Measurements from ENCODE around the gene MLYCD.
"Not testable (repeated sequence)": the region's sequence is repeated elsewhere in the genome, so short reads cannot be mapped to it uniquely, and the experiment has no call there.

Gene MLYCD

DNA sequence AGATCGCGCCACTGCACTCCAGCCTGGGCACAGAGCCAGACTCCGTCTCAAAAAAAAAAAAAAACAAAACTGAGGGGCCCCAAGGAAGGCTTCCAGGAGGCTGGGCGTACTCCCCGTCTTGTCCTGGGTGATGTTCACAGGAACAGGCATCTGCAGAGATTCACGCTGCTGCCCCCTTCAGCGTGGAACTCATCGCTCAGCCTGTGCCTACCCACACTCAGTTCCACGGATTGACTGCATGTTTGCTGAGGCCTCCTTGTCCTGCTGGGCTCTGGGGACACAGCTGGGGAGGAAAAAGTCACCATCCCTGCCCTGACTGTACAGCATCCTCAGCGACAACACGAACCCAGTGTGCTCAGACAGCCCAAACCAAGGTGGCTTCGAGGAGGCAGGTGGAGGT lies 41.2 kb downstream of the MLYCD start:
- H3K9me3 Mint-ChIP-seq: no peaks in the 10 kb centered on the region
- no peak overlapping the region for H3K4me3 Mint-ChIP-seq
- no peaks in the 10 kb centered on the region for H3K36me3 Mint-ChIP-seq
- H3K27ac Mint-ChIP-seq: no peak overlapping the region
- H3K27me3 Mint-ChIP-seq: no peaks in the 10 kb centered on the region
- H3K4me1 Mint-ChIP-seq: peaks cover 5% of the 10 kb centered on the region

DNA sequence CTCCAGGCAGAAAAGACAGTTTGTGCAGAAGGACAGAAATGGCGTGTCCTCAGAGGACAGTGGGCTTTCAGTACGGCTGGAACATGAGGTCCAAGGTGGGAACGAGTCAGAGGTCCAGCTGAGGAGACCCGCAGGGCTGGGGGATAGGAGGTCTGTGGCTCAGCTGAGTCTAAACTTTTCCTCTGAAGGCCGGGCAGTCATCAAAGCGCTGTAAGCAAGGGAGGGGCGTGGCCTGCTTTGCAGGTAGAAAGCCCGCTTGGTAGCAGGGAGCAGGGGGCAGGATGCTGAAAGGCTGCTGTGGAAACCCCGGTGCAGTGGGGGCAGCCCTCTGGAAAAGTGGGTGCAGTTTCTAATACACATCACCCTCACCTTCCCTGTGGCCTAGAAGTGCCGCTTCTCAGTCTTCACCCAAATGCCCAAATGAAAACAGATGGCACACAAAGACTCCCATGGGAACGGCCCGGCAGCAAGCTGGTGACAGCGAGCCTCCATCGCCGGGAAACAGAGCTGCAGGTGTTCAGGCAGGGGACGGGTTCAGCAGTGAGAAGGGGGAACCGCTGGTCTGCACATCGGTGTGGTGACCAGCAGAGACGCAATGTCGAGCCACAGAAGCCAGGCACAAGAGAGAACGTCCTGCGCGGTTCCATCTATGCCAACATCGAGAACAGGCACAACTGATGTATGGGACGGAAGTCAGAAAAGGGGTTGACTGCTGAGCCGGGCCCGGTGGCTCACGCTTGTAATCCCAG lies 41.9 kb downstream of the MLYCD start:
- no peaks in the 10 kb centered on the region for H3K36me3 Mint-ChIP-seq
- H3K9me3 Mint-ChIP-seq: no peaks in the 10 kb centered on the region
- H3K27me3 Mint-ChIP-seq: no peaks in the 10 kb centered on the region
- H3K27ac Mint-ChIP-seq: no peak overlapping the region
- H3K4me1 Mint-ChIP-seq: peaks cover 5% of the 10 kb centered on the region
- no peak overlapping the region for H3K4me3 Mint-ChIP-seq

DNA sequence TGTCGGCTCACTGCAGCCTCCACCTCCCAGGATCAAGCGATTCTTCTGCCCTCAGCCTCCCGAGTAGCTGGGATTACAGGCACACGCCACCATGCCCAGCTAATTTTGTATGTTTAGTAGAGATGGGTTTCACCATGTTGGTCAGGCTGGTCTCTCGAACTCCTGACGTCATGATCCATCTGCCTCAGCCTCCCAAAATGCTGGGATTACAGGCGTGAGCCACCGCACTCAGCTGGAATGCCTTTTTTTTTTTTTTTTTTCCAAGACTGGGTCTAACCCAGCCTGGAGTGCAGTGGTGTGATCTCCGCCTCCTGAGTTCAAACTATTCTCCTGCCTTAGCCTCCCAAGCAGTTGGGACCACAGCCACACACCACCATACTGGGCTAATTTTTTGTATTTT lies 42.6 kb downstream of the MLYCD start:
- H3K9me3 Mint-ChIP-seq, H3K4me3 Mint-ChIP-seq, H3K27ac Mint-ChIP-seq, H3K36me3 Mint-ChIP-seq, H3K27me3 Mint-ChIP-seq, H3K4me1 Mint-ChIP-seq: not testable (repeated sequence)

DNA sequence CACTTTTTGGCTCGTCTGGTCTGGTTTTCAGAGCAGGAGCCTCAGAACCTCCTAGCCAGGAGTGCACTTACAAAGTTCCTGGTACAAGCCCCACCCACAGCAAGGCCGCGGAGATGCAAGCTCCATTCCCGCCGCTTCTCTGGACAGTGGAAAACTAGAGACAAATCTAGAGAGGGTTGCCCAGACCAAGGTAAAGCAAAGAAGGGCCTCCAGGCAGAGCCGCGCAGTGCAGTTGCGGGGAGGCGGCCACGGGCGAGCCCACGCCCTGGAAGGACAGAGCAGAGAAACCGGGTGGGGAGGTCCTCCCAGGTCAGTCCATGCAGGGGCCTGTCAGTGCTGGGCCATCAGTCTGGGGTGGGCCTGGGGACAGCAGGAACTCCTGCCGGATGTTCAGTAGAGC lies 43.2 kb downstream of the MLYCD start:
- peaks cover 5% of the 10 kb centered on the region for H3K4me1 Mint-ChIP-seq
- H3K9me3 Mint-ChIP-seq: no peaks in the 10 kb centered on the region
- H3K27me3 Mint-ChIP-seq: no peaks in the 10 kb centered on the region
- H3K27ac Mint-ChIP-seq: no peak overlapping the region
- H3K4me3 Mint-ChIP-seq: no peak overlapping the region
- H3K36me3 Mint-ChIP-seq: no peaks in the 10 kb centered on the region

DNA sequence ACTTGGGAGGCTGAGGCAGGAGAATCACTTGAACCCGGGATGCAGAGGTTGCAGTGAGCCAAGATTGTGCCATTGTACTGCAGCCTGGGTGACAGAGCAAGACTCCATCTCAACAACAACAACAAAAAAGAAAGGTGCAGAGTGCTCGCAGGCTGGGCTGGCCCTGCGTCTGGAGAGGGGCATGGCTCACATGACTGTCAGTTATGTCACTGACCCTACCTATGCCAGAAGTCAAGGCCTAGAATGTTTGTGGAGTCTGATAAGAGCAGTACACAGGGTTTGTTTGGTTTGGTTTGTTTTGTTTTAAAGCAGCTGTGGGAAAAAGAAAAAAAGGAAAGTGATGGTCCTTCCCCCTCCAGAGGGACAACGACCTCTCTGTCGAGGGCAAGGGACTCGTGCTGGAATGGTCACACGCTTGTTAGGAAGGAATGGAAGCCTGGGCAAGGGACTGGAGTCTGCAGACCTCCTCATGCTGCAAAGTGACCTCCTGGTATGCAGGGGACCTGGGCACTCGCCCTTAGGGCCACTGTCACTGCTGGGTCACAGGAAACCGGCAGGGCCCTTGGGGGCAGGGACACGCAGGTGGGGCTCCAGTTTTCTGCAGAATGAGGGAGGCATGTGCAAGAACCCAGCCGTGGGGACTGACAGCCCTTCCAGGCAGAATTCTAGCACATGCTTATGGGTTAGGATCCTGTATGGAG lies 44.0 kb downstream of the MLYCD start:
- H3K9me3 Mint-ChIP-seq: no peaks in the 10 kb centered on the region
- no peaks in the 10 kb centered on the region for H3K27me3 Mint-ChIP-seq
- H3K27ac Mint-ChIP-seq: no peak overlapping the region
- H3K36me3 Mint-ChIP-seq: no peaks in the 10 kb centered on the region
- H3K4me1 Mint-ChIP-seq: peaks cover 5% of the 10 kb centered on the region
- H3K4me3 Mint-ChIP-seq: no peak overlapping the region

DNA sequence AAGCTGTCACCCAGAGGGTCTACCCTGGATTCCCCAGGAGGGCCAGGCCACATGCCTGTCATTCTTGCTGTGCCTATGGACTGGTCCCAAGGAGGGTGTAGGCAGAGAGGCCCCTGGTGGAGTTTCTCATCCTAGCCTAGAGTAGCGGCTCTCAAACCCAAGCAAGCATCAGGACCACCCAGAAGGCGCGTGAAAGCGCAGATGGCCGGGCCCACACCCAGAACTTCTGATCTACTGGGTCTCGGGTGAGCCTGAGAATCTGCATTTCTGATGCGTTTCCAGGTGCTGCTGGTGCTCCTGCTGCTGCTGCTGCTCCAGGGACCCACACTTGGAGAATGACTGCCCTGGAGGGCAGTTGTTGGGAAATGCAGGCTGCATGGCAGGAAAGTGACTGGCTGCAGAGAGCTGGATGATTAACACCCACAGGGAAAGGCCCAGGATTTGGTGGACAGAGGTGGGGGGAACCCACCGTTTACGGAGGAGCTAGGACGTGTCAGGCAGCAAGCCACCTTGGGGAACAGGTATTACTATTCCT lies 44.7 kb downstream of the MLYCD start:
- no peaks in the 10 kb centered on the region for H3K27me3 Mint-ChIP-seq
- peaks cover 5% of the 10 kb centered on the region for H3K4me1 Mint-ChIP-seq
- no peaks in the 10 kb centered on the region for H3K36me3 Mint-ChIP-seq
- H3K9me3 Mint-ChIP-seq: no peaks in the 10 kb centered on the region
- H3K27ac Mint-ChIP-seq: no peak overlapping the region
- H3K4me3 Mint-ChIP-seq: no peak overlapping the region

DNA sequence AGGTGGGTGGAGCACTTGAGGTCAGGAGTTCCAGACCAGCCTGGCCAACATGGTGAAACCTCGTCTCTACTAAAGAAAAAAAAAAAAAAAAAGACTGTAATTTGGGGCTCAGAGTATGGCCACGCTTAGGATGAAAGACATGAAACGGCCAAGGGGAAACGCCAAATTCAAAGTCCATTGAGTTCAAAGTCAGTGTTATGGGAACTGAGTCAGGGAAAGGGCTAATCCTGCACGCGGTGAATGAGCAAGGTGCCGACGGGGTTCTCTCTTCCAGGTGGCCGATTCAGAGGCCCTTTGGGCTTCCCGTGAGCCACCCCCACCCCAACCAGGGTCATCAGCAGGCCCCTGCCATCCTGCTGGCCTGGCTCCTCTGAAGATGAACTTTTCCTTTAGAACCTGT lies 46.7 kb downstream of the MLYCD start:
- Mint-ChIP-seq H3K4me3 (no peak overlapping the region), H3K27ac (no peak overlapping the region), H3K4me1 (no peaks in the 10 kb centered on the region), H3K27me3 (no peaks in the 10 kb centered on the region), H3K9me3 (no peaks in the 10 kb centered on the region), H3K36me3 (no peaks in the 10 kb centered on the region)

DNA sequence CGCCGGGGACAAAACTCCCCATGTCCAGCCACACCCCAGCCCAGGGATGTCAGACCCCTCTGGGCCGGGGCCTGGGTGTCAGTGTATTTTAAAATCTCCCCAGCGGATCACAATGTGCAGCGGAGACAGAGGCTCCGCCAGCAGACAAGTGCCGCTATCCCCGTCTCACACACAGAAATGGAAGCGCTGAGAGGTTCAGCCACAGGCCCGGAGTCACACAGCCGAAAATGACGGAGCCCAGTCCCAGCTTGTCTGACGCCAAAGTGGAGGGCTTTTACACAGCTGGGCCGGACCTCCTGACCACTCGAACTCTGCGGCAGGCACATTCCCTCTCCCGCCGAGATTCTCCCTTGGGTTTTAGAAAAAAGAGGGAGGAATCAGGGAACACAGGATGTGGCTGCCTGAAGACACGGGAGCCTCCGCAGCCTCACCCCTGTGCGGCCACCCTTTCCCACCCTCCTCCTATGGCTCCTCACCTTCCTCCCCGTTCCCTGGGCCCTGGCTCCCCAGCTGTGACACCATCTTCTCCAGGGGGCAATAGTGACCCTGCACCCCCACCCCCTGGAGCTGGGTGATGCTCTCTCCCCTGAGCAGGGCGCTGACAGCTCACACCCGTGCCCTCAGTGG lies 47.4 kb downstream of the MLYCD start:
- Mint-ChIP-seq H3K27ac (no peak overlapping the region), H3K27me3 (no peaks in the 10 kb centered on the region), H3K9me3 (no peaks in the 10 kb centered on the region), H3K4me1 (no peaks in the 10 kb centered on the region), H3K4me3 (no peak overlapping the region), H3K36me3 (no peaks in the 10 kb centered on the region)

DNA sequence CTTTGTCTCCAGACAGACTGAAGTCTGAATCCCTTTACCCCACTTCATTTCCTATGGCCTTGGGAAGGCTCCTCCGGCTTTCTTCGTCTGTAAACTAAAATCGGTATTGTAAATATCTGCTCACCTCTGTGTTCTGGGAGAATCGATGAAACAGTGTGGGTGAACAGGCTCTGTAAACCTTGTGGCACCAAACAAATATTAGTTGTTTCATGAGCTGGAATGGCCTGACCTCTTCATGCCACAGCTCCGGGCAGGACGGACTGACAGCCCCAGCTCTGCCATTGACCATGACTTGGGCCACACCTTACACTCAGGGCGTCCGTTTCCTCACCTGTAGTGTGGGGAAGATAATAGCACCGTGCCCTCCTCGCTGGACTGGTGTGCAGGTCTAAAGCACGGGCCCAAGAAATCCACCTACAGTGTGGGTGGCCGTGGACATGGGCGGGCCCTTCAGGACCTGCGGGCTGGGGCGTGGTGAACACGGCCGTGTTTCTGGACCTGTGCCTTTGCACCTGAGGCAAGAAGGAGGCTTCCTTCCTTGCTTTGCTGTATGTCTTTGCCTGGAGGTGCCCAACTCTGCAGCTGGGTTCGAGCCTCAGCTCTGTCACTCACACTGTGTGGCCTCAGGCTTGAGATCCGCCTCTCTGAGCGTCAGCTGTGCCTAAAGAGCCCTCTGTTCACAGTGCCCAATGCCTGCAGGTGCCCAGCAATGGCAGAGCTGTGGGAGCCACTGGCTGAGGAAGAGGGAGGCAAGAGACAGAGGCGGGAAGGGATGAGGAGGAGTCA lies 48.1 kb downstream of the MLYCD start:
- Mint-ChIP-seq H3K36me3 (no peaks in the 10 kb centered on the region), H3K27ac (no peak overlapping the region), H3K4me1 (no peaks in the 10 kb centered on the region), H3K9me3 (no peaks in the 10 kb centered on the region), H3K27me3 (no peaks in the 10 kb centered on the region), H3K4me3 (no peak overlapping the region)

DNA sequence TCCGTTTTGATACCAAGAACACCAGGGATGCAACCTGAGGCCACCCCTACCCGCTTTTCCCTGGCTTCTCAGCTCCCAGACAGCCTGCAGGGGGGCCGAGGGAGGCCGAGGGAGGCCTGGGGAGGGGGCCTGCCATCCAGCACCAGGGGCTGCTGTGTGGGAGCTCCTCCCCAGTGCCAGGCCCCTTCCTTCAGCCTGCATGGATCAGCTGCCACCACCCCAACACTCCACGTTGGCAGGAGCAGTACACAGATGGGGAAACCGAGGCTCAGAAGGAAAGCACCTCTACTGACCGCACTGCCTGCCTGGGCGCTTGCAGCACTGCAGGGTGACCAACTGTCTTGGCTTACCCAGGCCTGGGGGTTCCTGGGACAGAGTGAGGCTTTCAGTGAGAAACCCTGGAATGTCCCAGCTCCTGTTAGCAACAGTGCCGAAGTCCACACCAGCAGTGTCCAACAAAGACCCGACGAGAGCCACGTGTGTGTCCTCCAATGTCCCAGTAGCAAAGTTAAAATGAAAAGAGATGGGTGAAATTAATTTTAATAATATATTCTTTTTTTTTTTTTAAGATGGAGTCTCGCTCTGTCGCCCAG lies 48.8 kb downstream of the MLYCD start:
- H3K36me3 Mint-ChIP-seq: no peaks in the 10 kb centered on the region
- peaks cover 6% of the 10 kb centered on the region for H3K4me1 Mint-ChIP-seq
- H3K27ac Mint-ChIP-seq: no peak overlapping the region
- H3K27me3 Mint-ChIP-seq: no peaks in the 10 kb centered on the region
- H3K9me3 Mint-ChIP-seq: no peaks in the 10 kb centered on the region
- H3K4me3 Mint-ChIP-seq: no peak overlapping the region

DNA sequence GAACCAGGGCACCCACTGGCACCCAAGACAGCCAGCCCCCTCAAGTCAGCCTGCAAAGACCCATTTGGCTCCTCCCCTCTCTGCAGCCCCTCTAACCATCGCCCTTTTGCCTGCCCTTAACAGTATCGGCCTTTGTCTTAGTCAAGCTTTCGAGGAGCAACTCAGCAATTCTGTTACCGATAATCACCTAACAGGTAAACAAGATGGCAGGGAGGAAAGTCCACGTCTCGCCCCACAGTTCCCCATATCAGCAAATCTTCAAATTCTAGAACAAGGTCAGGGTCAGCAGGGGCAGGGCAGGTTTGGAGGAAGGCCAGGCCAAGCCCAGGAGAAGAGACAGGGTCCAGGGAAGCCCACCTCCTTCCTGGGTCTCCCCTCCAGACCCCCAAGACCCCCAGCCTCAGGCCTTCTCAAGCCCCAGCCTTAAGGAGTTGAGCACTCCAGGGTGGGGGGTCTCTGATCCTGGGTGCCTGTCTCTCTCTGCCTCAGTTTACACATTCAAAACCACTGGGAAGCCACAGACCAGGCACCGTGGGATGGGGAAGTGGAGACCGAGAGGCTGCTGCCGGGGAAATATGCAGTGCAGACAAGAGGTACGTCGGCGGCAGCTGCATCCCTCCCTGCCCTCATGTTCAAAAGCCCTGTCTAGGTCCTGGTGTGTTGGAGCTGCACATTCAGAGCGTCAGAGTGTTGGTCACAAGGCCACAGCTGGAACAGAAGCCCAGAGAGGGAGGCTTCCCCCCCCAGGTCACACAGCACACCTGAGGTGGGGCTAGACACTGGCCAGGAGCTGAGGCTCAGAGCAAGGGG lies 50.2 kb downstream of the MLYCD start:
- H3K36me3 Mint-ChIP-seq: no peaks in the 10 kb centered on the region
- H3K4me1 Mint-ChIP-seq: peaks cover 11% of the 10 kb centered on the region
- no peak overlapping the region for H3K4me3 Mint-ChIP-seq
- no peaks in the 10 kb centered on the region for H3K9me3 Mint-ChIP-seq
- H3K27ac Mint-ChIP-seq: no peak overlapping the region
- peaks cover 3% of the 10 kb centered on the region for H3K27me3 Mint-ChIP-seq

DNA sequence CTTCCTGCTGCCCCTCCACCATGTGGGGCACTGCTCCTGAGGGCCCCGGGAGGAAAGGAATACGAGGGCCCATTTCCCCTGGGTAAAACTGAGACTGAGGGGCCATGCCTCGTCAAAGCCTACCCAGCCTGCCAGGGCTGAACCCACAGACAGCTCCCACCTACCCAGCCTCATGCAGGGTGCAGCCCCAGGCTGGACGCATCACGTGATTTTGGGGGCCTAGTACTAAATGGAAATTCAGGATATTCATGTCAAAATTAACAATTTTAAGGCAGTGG lies 50.7 kb downstream of the MLYCD start:
- Mint-ChIP-seq H3K27me3 (peaks cover 8% of the 10 kb centered on the region), H3K4me3 (no peak overlapping the region), H3K9me3 (no peaks in the 10 kb centered on the region), H3K36me3 (no peaks in the 10 kb centered on the region), H3K4me1 (peaks cover 15% of the 10 kb centered on the region), H3K27ac (no peak overlapping the region)

DNA sequence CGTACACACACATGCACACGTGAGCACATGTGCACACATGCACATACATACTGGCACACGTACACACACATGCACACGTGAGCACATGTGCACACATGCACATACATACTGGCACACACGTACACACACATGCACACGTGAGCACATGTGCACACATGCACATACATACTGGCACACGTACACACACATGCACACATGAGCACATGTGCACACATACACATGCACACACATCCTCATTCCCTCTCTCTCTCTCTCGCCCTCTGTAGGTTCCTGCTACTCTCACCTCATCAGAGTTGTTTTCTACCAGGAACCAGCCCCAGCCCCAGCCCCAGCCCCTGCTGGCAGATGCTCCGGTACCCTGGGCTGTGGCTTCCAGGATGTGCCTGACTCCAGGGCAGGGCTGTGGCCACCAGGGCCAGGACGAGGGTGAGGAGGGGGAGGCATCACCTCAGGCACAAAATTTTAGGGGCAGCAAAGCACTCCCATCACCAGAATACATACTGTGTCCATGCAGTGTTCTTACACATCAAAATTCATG lies 52.0 kb downstream of the MLYCD start:
- H3K4me1 Mint-ChIP-seq: peaks cover 15% of the 10 kb centered on the region
- not testable (repeated sequence) for H3K27me3 Mint-ChIP-seq, H3K4me3 Mint-ChIP-seq, H3K36me3 Mint-ChIP-seq, H3K9me3 Mint-ChIP-seq, H3K27ac Mint-ChIP-seq

DNA sequence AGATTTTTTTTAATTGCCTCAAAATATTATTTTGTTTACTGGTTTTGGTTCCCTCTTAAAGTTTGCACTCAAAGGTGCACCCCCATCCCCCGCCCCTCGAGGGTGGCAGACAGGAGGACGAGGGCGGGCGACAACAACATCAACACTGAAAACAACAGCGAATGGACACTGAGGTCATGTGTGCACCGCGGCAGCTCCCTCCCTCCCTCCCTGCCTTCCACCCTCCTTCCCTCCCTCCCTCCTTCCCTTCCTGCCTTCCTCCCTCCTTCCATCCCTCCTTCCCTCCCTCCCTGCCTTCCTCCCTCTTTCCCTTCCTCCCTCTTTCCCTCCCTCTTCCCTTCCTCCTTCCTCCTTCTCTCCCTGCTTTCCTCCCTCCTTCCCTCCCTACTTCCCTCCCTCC lies 52.6 kb downstream of the MLYCD start:
- Mint-ChIP-seq H3K27ac (no peak overlapping the region), H3K4me3 (no peak overlapping the region), H3K4me1 (peaks cover 15% of the 10 kb centered on the region), H3K9me3 (no peaks in the 10 kb centered on the region), H3K36me3 (no peaks in the 10 kb centered on the region), H3K27me3 (peaks cover 9% of the 10 kb centered on the region)

DNA sequence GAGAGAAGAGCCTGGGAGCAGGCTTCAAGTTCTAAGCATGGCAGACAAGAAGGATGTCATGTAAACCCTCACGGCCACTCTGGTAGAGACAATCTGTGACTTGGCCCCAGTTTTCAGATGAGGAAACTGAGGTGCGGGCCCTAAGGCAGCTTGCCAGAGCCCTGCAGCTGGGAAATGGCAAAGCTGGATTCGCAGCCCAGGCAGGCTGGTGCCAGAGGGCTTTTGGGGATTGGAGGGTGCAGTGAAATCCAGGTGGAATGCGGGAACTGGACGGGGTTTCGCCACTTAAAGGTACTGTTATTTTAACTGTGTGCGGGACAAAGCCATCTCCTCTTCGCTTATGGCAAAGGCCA lies 53.6 kb downstream of the MLYCD start:
- Mint-ChIP-seq H3K27ac (peak overlapping the region; percentile 65), H3K27me3 (peaks cover 9% of the 10 kb centered on the region), H3K9me3 (no peaks in the 10 kb centered on the region), H3K4me3 (no peak overlapping the region), H3K36me3 (no peaks in the 10 kb centered on the region), H3K4me1 (peaks cover 15% of the 10 kb centered on the region)

All from activated naive CD4-positive, alpha-beta T cell treated with anti-CD3 and anti-CD28 coated beads, Interleukin-2, amount 50 U/mL, for 24 hours (primary cell).